Suppressor macrophage treated with lipopolysaccharide for 4 hours (primary cell): Measurements from ENCODE around the gene TOGARAM2.

Experiments used
- DNase-seq: peaks from one replicate; pipeline ENCODE4 v3.0.0-alpha.2; 2020

TOGARAM2 gene

GRCh38 chr2:29059624-29060023 is 78.5 kb downstream of the TOGARAM2 start:
- DNase-seq, result peak; percentile 15

DNA sequence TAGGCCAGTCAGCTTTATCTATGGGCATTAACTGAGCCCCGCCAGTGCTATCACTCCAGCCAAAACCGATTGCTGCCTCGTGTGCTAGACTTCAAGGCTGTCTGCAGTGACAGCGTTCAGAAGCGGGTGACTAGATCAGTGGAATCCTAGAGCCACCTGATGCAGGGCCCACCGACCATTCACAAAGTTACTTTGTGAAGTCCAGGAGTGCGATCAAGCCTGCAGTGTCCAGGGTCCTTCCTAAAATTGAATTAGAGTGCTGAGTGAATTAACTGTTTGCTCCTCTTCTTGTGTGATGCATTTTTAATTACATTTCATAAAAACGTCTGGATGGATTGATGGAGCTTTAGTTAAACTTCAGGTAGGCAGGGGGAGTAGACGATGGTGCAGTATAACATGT is 79.3 kb downstream of the TOGARAM2 start:
- no peak for DNase-seq

- DNase-seq, result no peak
These were observed 80.1 kb downstream of the TOGARAM2 start for GRCh38 chr2:29061176-29061575.

- no peak for DNase-seq
These were observed 80.5 kb downstream of the TOGARAM2 start for GRCh38 chr2:29061616-29062015.

GRCh38 chr2:29062371-29062770 is 81.3 kb downstream of the TOGARAM2 start:
- no peak for DNase-seq

DNA sequence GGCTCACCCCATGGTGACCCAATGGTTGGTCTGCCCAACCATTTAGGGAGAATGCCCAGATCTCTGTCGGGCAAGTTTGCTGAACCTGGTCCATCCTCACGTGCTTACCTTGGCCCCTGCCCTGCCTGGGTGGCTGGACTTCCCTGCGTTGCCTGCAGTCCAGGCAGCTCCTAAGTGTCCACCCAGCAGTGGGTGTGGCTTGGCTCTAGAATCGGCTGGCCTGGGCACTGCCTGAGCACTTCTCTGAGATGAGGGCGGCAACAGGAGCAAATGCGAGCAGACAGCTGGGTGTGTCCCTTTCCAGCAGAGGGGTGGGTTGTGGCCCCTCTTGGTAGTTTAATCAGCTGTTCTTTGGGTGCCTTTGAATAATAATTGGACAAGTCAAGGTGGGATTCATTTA is 82.0 kb downstream of the TOGARAM2 start:
- DNase-seq, result no peak

GRCh38 chr2:29063646-29064345 is 82.7 kb downstream of the TOGARAM2 start:
- DNase-seq, result no peak

- no peak for DNase-seq
These were observed 83.2 kb downstream of the TOGARAM2 start for GRCh38 chr2:29064346-29064715.

DNA sequence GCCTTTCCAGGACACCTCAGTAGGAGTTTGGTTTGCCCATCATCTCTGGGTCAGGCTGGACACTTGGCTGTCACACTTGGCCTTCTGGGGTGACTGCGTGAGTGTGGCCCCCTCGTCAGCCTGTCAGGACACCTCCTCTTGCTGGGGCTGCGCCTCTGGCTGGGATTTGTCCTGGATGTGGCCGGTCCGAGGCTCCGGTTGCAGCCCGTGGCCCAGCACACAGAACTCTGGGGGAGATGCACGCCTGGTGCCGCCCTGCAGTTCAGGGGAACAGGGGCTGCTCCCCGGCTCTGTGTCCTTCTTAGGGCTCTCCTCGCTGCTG is 83.6 kb downstream of the TOGARAM2 start:
- DNase-seq, result no peak

- no peak for DNase-seq
These were observed 84.1 kb downstream of the TOGARAM2 start for GRCh38 chr2:29065068-29065811.

- peak; percentile 66 for DNase-seq
These were observed 85.3 kb downstream of the TOGARAM2 start for GRCh38 chr2:29066271-29066860.

DNA sequence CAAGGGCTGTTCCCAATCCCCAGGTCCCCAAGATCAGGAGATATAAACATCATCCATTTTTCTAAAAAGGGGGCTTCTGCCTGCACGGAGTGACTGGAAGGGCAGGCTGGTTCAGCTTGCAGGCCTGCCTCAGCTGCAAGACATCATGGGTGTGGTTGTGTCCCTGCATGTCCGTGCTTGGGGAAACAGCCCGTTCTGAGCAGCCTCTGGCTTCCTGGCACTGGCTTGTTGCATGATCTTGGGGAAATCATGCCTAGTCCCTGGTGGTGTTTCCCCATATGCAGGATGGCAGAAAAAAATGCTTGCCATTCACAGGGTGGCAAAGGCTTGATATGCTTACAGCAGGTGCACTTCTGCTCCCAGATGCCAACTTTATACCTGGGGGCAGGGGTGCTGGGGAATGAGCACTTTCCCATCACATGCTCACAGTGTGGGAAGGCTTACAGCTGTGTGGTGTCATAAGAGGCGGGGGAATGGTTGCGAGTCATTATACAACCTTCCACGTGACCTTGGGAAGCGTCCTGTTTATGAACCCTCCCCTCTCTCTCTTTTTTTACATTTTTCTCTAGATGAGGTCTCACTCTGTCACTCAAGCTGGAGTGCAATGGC is 86.0 kb downstream of the TOGARAM2 start:
- peak; percentile 68 for DNase-seq

GRCh38 chr2:29068513-29068912 is 87.4 kb downstream of the TOGARAM2 start:
- no peak for DNase-seq

DNA sequence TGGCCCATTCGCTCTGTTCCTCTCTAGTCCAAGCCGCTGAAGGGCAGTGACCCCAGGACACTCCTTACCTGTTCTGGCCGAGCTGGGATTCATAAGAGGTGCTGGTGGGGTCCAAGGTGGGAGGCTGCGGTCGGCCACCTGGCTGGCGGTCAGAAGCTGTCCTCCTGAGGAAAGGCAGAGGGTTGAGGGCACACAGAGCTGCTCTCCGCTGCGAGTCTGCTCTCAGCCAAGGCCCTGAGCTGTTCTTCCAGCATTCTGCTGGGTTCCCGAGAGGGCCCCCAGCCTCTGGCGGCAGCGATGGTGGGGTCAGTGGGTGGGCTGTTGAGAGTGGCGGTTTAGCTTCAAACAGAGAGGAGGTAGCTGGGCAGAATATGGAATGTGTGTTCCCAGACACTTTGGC is 89.4 kb downstream of the TOGARAM2 start:
- DNase-seq, result no peak

- DNase-seq, result no peak
These were observed 90.2 kb downstream of the TOGARAM2 start for GRCh38 chr2:29071032-29071975.

- no peak for DNase-seq
These were observed 91.2 kb downstream of the TOGARAM2 start for GRCh38 chr2:29072251-29072650.

DNA sequence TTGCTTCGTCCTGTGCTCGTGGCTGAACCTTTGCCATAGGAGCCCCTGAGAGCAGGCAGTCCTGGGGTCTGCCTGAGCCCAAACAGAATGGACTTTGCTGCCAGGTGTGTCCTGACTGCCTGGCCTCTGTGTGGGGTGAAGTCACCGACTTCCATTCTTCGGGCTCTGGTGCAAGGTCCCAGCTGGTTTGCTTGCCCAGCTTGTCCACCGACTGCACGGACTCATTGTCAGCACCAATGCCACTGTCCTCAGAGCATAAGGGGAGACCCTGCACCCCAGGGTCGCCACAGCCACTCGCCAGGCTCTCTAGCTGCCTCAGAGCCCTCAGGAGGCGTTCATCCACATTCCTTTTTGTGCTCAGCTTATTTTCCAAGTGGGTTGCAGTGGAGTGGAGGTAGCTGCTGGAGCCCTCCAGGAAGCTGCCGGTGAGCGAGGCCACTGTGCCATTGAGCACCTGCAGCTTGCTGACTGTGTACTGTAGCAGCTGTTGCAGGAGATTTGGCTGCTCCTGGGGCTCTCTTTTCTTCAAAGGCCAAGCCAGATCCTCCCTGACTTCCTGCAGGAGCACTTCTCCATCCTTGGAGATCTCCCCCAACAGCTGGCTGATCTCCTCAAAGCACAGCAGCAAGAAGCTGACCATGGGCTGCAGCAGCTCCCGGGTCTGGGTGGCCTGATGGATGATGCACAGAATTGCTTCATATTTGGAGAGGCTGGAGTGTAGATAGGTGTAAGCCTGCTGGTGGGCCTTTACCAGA is 92.0 kb downstream of the TOGARAM2 start:
- DNase-seq, result no peak

- peak; percentile 21 for DNase-seq
These were observed 92.8 kb downstream of the TOGARAM2 start for GRCh38 chr2:29073933-29074332.

DNA sequence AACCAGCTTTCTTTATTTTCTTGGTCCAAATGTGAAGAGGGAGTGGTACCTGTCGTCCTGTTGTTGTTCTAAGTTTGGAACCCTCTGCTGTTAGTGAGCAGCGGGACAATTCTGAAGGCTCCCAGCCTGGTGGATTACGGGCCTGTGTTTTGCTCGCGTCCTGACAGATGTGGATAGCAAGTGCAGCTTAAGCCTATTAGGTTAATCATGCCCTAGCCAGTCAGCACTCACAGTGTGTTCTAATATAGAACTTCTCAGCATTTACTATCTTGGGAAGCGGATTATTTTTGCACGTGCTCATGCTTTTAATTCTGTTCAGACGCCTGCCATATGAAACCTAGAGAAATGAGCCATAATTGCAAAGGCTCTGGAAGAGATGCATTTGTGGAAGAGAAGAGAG is 93.3 kb downstream of the TOGARAM2 start, which contains the start of gene PCARE:
Gene PCARE, minus strand, starts transcription at position 113 of the 400 bp plus-strand sequence. CDS start 262 bp downstream, outside the sequence.
- DNase-seq, result no peak

GRCh38 chr2:29075894-29076705 is 95.0 kb downstream of the TOGARAM2 start:
- no peak for DNase-seq

- DNase-seq, result no peak
These were observed 98.8 kb downstream of the TOGARAM2 start for GRCh38 chr2:29079887-29080286.
